NT2/D1 (cell line): Measurements from ENCODE around the gene KAT7.

Experiments
- SUZ12 ChIP-seq: IDR thresholded peaks from 2 replicates; pipeline ENCODE4 v1.6.1; 2011; ENCODE audit not compliant: insufficient read length, insufficient read depth; ENCODE audit errors: extremely low read depth
- YY1 ChIP-seq: IDR thresholded peaks from 2 replicates; pipeline ENCODE4 v1.6.1; 2011; ENCODE audit not compliant: insufficient read length, insufficient read depth
- ZNF274 ChIP-seq: IDR thresholded peaks from 2 replicates; pipeline ENCODE4 v1.6.1; 2011; ENCODE audit warnings: mild to moderate bottlenecking, low read depth, low read length

DNA sequence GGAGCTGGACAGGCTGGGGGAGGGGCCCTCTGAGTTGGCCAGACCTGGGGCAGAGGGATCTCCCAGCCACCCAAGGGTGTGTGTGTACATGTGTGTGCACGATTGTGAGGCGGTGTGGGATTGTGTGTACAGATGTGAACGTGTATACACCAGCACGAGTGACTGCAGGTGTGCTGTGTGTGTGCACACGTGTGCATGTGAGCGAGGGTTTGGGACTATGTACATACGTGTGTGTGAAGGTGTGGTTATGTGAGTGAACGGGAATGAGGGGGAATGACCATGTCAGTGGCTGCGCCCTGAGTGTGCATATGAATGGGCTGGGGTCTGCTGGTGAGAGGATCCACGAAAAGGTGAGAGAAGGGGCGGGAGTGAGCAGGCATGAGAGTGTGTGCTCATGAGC is 81.8 kb downstream of the KAT7 start:
- TF ChIP-seq ZNF274 (no peak), SUZ12 (no peak), YY1 (no peak)
